T-cell (primary cell): ENCODE measurements around the gene PFKP. TPM values are rescaled to one million over a fixed set of nuclear protein-coding genes. Genes with fewer than 3 reads are reported as not detected.

Source experiments
- ATAC-seq, 4 experiments: fragments of 200-7000 bp in 3 of 4; fragments of 150-1000 bp in 1 of 4; cut with Tn5 transposase; replicated peaks in 1 of 4; 1 replicate in 3 of 4; 2 replicates in 1 of 4; pipeline ENCODE4 v1.10.0; 2021; ENCODE audit warnings: moderate library complexity in 3 of 4, mild to moderate bottlenecking in 2 of 4, moderate number of reproducible peaks in 1 of 4
- CTCF ChIA-PET, 2 donors: fragments of 300-600 bp; sonication (Branson Sonifier 250); formaldehyde crosslinking; loops; one replicate each; lab custom pipeline; 2022; ENCODE audit warnings: antibody characterized with exemption in 2 of 2; lab: Charles Lee
- POLR2A ChIA-PET, 2 donors: fragments of 300-600 bp; sonication (Branson Sonifier 250); formaldehyde crosslinking; loops; one replicate each; lab custom pipeline; 2022; ENCODE audit warnings: antibody characterized with exemption in 2 of 2; lab: Charles Lee
- DNase-seq, 35 experiments: peaks; one replicate each; pipeline versions ENCODE4 v3.0.0 to v3.0.0-alpha.2; 2013 to 2023
- H3K27ac ChIP-seq: one replicate; pipeline ENCODE4 v1.5.1; 2013; ENCODE audit warnings: low read length
- H3K27me3 ChIP-seq, 2 experiments: replicated peaks in 1 of 2; 1 replicate in 1 of 2; 2 replicates in 1 of 2; pipeline versions ENCODE4 v1.6.1 to v1.7.0; 2013; ENCODE audit warnings: low read length in 1 of 2, mixed read lengths in 1 of 2; ENCODE audit not compliant: control insufficient read depth in 2 of 2, insufficient read depth in 2 of 2; ENCODE audit errors: extremely low read depth in 1 of 2
- H3K36me3 ChIP-seq, 2 donors: 1 replicate in 1 of 2; 2 replicates in 1 of 2; pipeline versions ENCODE4 v1.6.1 to v1.7.0; 2013; ENCODE audit warnings: low read length in 1 of 2; ENCODE audit not compliant: control insufficient read depth in 2 of 2, insufficient read depth in 1 of 2; ENCODE audit errors: extremely low read depth in 1 of 2
- H3K4me1 ChIP-seq, 2 experiments: 1 replicate in 1 of 2; 2 replicates in 1 of 2; pipeline versions ENCODE4 v1.6.1 to v1.7.0; 2013; ENCODE audit warnings: low read length in 2 of 2, mixed read lengths in 1 of 2; ENCODE audit not compliant: insufficient read depth in 2 of 2, control insufficient read depth in 1 of 2; ENCODE audit errors: extremely low read depth in 1 of 2
- H3K4me3 ChIP-seq, 2 donors: 1 replicate in 1 of 2; 2 replicates in 1 of 2; pipeline versions ENCODE4 v1.5.1 to v1.7.0; 2013; ENCODE audit warnings: mild to moderate bottlenecking in 2 of 2, low read length in 1 of 2, moderate library complexity in 1 of 2; ENCODE audit not compliant: control insufficient read depth in 1 of 2; ENCODE audit errors: extremely low read depth in 1 of 2
- H3K9me3 ChIP-seq: 2 replicates; pipeline ENCODE4 v1.7.0; 2013
- H3K27ac Mint-ChIP-seq, 2 donors: one replicate each; pipeline ENCODE4 v1.8.0; 2020 to 2021; ENCODE audit warnings: mild to moderate bottlenecking in 2 of 2, mixed read lengths in 2 of 2
- H3K27me3 Mint-ChIP-seq, 2 donors: one replicate each; pipeline ENCODE4 v1.8.0; 2021 to 2022; ENCODE audit warnings: mixed read lengths in 2 of 2
- H3K36me3 Mint-ChIP-seq: one replicate; pipeline ENCODE4 v1.8.0; 2021; ENCODE audit warnings: mixed read lengths
- H3K4me1 Mint-ChIP-seq, 3 donors: one replicate each; pipeline ENCODE4 v1.8.0; 2020 to 2022; ENCODE audit warnings: mixed read lengths in 3 of 3, mild to moderate bottlenecking in 1 of 3
- H3K4me3 Mint-ChIP-seq, 3 donors: one replicate each; pipeline ENCODE4 v1.8.0; 2020 to 2022; ENCODE audit warnings: mild to moderate bottlenecking in 3 of 3, mixed read lengths in 3 of 3, moderate library complexity in 3 of 3
- H3K9me3 Mint-ChIP-seq, 3 donors: one replicate each; pipeline ENCODE4 v1.8.0; 2020 to 2022; ENCODE audit warnings: mixed read lengths in 3 of 3
- WGBS: methylation state at CpG from one replicate; pipeline ENCODE4 v1.1.5; 2013; ENCODE audit warnings: missing lambda C conversion rate; ENCODE audit not compliant: insufficient coverage; 5-methylcytosine and 5-hydroxymethylcytosine counted together
- total RNA-seq, 35 experiments: library from RNA in 6 of 35; stranded (reverse) in 6 of 35; fragments of 120-200 nt in 1 of 35; gene quantifications; one replicate each; pipeline versions ENCODE4 v1.2.1 to v1.2.4 and lab custom pipeline; 2013 to 2026

PFKP gene
- total RNA-seq, 5 donors from 2014 or later (not counting 1 experiment from before 2014, with no cell fraction given): 60.7 to 84.3 (median 70.2) TPM

DNA sequence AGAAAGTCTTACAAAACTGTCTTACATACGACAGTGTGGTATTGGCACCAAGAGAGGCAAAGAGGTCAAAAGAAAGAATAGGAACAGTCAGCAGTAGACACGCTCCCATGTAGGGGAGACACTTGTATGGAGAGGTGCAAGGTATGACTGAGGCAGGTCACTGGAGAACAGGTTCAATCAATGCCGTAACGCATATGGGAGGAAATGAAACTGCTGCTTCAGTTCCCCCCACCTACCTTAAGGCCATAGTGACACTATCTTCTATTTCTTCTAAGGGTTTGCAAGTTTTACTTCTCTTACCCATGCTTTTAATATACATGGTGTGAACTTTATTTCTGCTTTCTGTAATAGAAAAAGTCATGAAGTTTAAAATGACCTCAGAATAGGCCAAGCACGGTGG, 110.7 kb downstream of the PFKP start:
- Histone ChIP-seq H3K36me3 (no peaks in the 10 kb centered on the region), H3K4me3 (no peak overlapping the region), H3K27ac (no peak overlapping the region), H3K27me3 (peaks cover 0 to 8% of the 10 kb centered on the region in 2 experiments), H3K4me1 (peaks cover 0 to 8% of the 10 kb centered on the region in 2 experiments), H3K9me3 (no peaks in the 10 kb centered on the region)
- Mint-ChIP-seq H3K36me3 (no peaks in the 10 kb centered on the region), H3K27me3 (peaks cover 0 to 18% of the 10 kb centered on the region in 2 donors), H3K27ac (no peak overlapping the region), H3K9me3 (no peaks in the 10 kb centered on the region), H3K4me3 (no peak overlapping the region), H3K4me1 (peaks cover under 1 to 3% (median 2%) of the 10 kb centered on the region in 3 donors)
- POLR2A ChIA-PET: no interaction called here
- ATAC-seq (no peak), DNase-seq (no peak)
- CTCF ChIA-PET: no interaction called here
- WGBS: no CpG with 5 or more reads among the region's 5 CpGs

DNA sequence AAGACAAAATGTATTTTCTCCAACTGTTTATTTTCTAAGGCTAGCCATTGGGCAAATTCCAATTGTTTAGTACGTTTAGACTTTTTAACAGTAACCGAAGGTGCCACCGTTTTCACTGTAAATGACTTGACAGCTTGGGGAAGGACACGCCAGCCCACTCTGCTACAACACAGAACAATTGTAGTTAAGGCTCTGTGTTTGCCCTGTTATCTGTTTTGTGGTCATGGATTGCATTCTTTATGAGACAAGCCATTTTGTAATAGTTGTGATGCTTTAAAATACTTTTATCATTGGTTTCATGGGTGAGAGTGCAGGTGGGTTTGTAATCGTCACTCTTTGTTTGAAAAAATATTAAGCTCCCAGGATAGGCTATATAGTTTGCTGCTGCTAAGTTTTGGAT, 111.8 kb downstream of the PFKP start:
- Mint-ChIP-seq H3K27ac (no peak overlapping the region), H3K36me3 (no peaks in the 10 kb centered on the region), H3K9me3 (no peaks in the 10 kb centered on the region), H3K4me3 (no peak overlapping the region), H3K4me1 (no peaks in the 10 kb centered on the region), H3K27me3 (peaks cover 0 to 18% of the 10 kb centered on the region in 2 donors)
- Histone ChIP-seq H3K9me3 (no peaks in the 10 kb centered on the region), H3K27ac (no peak overlapping the region), H3K4me1 (no peaks in the 10 kb centered on the region), H3K36me3 (no peaks in the 10 kb centered on the region), H3K4me3 (no peak overlapping the region), H3K27me3 (peaks cover 0 to 4% of the 10 kb centered on the region in 2 experiments)
- WGBS: 100% methylated on average over 3 of the region's 5 CpGs
- ChIA-PET POLR2A (no interaction called here), CTCF (no interaction called here)
- no peak for ATAC-seq
- no peak for DNase-seq

DNA sequence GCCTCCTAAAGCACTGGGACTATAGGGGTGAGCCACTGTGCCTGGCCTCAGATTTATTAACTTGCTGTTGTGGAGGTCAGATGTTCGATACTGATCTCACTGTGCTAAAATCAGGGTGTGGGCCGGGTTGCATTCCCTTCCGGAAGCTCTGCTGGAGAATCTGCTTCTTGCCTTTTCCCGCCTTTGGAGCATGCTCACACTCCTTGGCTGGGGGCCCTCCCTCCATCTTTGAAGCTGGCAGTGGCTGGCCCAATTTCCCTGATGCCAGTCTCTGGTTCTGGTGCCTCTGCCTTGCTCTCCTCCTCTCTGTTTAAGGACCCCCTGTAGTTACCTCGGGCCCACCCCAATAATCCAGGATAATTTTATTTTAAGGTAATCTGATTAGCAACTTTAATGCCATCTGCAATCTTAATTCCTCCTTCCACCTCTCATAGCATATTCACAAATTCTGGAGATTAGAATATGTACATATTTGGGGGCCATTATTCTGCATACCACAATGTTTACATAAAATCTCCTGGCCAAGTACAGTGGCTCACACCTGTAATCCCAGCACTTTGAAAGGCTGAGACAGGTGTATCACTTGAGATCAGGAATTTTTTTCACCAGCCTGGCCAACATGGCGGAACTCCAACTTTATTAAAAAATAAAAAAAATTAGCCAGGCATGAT, 113.1 kb downstream of the PFKP start:
- Histone ChIP-seq H3K4me3 (no peak overlapping the region), H3K4me1 (no peaks in the 10 kb centered on the region), H3K27me3 (peaks cover 0 to 9% of the 10 kb centered on the region in 2 experiments), H3K27ac (no peak overlapping the region), H3K36me3 (no peaks in the 10 kb centered on the region), H3K9me3 (no peaks in the 10 kb centered on the region)
- no peak overlapping the region for H3K27ac Mint-ChIP-seq
- 90% methylated on average over 3 of the region's 6 CpGs for WGBS
- ChIA-PET POLR2A (no interaction called here), CTCF (interaction anchor here in 1 of 2 donors (0.5 kb wide), 1 partner anchor 71 kb away, joined by 3 read pairs; no protein-coding TSS in a partner anchor)
- peaks cover 0 to 4% (median 0%) of the 10 kb centered on the region in 3 donors for H3K4me1 Mint-ChIP-seq
- ATAC-seq (no peak), DNase-seq (no peak)
- no peak overlapping the region for H3K4me3 Mint-ChIP-seq
- no peaks in the 10 kb centered on the region for H3K9me3 Mint-ChIP-seq
- H3K27me3 Mint-ChIP-seq: peaks cover 0 to 19% of the 10 kb centered on the region in 2 donors
- no peaks in the 10 kb centered on the region for H3K36me3 Mint-ChIP-seq

DNA sequence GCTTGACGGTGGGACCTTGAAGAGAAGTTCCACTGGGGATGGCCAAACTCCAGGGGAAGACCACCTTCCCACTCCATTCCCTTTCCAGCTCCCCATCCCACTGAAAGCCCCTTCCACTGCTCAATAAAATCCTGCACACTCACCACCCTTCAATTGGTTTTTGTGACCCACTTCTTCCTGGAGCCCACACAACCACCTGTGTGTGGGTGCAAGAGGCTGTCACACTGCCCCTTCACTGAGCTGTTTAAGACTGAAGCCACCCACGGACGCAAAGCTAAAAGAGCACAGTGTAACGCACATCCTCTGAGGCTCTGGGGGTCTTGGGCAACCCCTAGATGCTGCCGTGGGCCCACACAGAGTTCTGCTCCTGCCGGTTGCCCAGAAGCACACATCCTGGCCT, 118.0 kb downstream of the PFKP start:
- DNase-seq (no peak), ATAC-seq (no peak)
- peaks cover 0 to 21% of the 10 kb centered on the region in 2 donors for H3K27me3 Mint-ChIP-seq
- CTCF ChIA-PET: no interaction called here
- H3K4me1 ChIP-seq: peaks cover 0 to 5% of the 10 kb centered on the region in 2 experiments
- peaks cover 0 to 14% of the 10 kb centered on the region in 2 experiments for H3K27me3 ChIP-seq
- WGBS: 53% methylated on average over 6 of the region's 6 CpGs
- POLR2A ChIA-PET: no interaction called here
- H3K4me3 ChIP-seq: no peak overlapping the region
- H3K36me3 ChIP-seq: no peaks in the 10 kb centered on the region
- H3K36me3 Mint-ChIP-seq: no peaks in the 10 kb centered on the region
- H3K27ac Mint-ChIP-seq: peak overlapping the region in 1 of 2 donors; percentile 11
- H3K4me1 Mint-ChIP-seq: peaks cover 9 to 18% (median 10%) of the 10 kb centered on the region in 3 donors
- no peaks in the 10 kb centered on the region for H3K9me3 ChIP-seq
- no peak overlapping the region for H3K27ac ChIP-seq
- no peaks in the 10 kb centered on the region for H3K9me3 Mint-ChIP-seq
- H3K4me3 Mint-ChIP-seq: no peak overlapping the region

DNA sequence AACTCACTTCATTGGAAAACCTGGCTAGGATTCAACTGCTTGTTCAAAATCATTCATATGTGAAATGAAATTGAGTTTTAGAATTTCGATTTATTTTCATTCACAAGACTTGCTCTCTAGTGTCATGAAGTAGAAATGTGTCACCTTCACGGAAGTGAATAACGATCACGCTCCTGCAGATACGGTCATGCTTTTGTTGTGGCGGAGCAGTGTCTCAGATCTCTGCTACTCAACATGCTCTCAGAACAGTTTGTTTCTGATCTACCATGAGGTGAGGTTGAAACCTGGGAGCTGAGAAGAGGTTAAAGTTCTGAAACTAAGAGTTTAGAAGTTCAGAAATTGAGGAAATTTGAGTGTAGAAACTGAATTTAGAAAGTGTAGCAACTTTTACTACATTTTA, 119.0 kb downstream of the PFKP start:
- peaks cover 0 to 5% of the 10 kb centered on the region in 2 experiments for H3K4me1 ChIP-seq
- H3K36me3 ChIP-seq: no peaks in the 10 kb centered on the region
- 0% methylated on average over 1 of the region's 6 CpGs for WGBS
- no peak overlapping the region for H3K4me3 ChIP-seq
- Mint-ChIP-seq H3K27ac (peak overlapping the region; percentile 46 to 52), H3K4me3 (peak overlapping the region in 1 of 3 donors; percentile 47), H3K4me1 (peaks cover 9 to 18% (median 10%) of the 10 kb centered on the region in 3 donors), H3K9me3 (no peaks in the 10 kb centered on the region), H3K36me3 (no peaks in the 10 kb centered on the region), H3K27me3 (peaks cover 0 to 20% of the 10 kb centered on the region in 2 donors)
- H3K9me3 ChIP-seq: no peaks in the 10 kb centered on the region
- H3K27me3 ChIP-seq: peaks cover 0 to 15% of the 10 kb centered on the region in 2 experiments
- ChIA-PET POLR2A (interaction anchor here in 1 of 2 donors (0.6 kb wide), 1 partner anchor 1644 kb away, joined by 3 read pairs; no protein-coding TSS in a partner anchor), CTCF (interaction anchor here in 1 of 2 donors (0.6 kb wide), 1 partner anchor 1740 kb away, joined by 3 read pairs; no protein-coding TSS in a partner anchor)
- DNase-seq (peak in 34 of 35 experiments; percentile 26 to 81 (median 49)), ATAC-seq (peak; percentile 94 to 100 (median 100))
- H3K27ac ChIP-seq: no peak overlapping the region
